ENCODE results near the gene CPTP.

The CPTP gene

GRCh38 chr1:1320666-1321448, 3.7 kb upstream of the CPTP start:
- no peak for DNase-seq

- DNase-seq, result no peak
Observed at GRCh38 chr1:1321477-1321876, 3.1 kb upstream of the CPTP start.

GRCh38 chr1:1322418-1322817, 2.2 kb upstream of the CPTP start:
- no peak for DNase-seq

- DNase-seq, result no peak
Observed at GRCh38 chr1:1322952-1323351, 1.6 kb upstream of the CPTP start.

- DNase-seq, result no peak
Observed at GRCh38 chr1:1324084-1324523, 498 bp upstream of the CPTP start.

- DNase-seq, result no peak
Observed at GRCh38 chr1:1325288-1326074, 879 bp downstream of the CPTP start.

GRCh38 chr1:1326075-1326605, 1.5 kb downstream of the CPTP start:
- DNase-seq, result no peak

GRCh38 chr1:1327291-1327690, 2.7 kb downstream of the CPTP start:
- DNase-seq, result no peak

GRCh38 chr1:1328254-1328653, 3.7 kb downstream of the CPTP start:
- no peak for DNase-seq

- no peak for DNase-seq
Observed at GRCh38 chr1:1329304-1330210, 5.0 kb downstream of the CPTP start.

GRCh38 chr1:1330366-1331067, 5.9 kb downstream of the CPTP start:
- no peak for DNase-seq

- DNase-seq, result no peak
Observed at GRCh38 chr1:1331068-1331965, 6.7 kb downstream of the CPTP start, which contains the start of gene TAS1R3. TSS of gene TAS1R3 (plus strand) at chr1:1331280. CDS start at chr1:1331346, 66 bp downstream.

- DNase-seq, result no peak
Observed at GRCh38 chr1:1332031-1332755, 7.6 kb downstream of the CPTP start.

GRCh38 chr1:1332774-1333480, 8.3 kb downstream of the CPTP start:
- DNase-seq, result no peak

- no peak for DNase-seq
Observed at GRCh38 chr1:1333551-1334241, 9.1 kb downstream of the CPTP start.

- no peak for DNase-seq
Observed at GRCh38 chr1:1334835-1335234, 10.2 kb downstream of the CPTP start.

- DNase-seq, result no peak
Observed at GRCh38 chr1:1335283-1335682, 10.7 kb downstream of the CPTP start.

- no peak for DNase-seq
Observed at GRCh38 chr1:1335792-1336248, 11.2 kb downstream of the CPTP start.

GRCh38 chr1:1336446-1336845, 11.8 kb downstream of the CPTP start:
- DNase-seq, result no peak
